HEK293 (cell line): Measurements from ENCODE around the gene STX4.

Experiments used
- BCL11B ChIP-seq: fragments of 450-650 bp; formaldehyde crosslinking; IDR thresholded peaks from 2 replicates; pipeline ENCODE4 v1.5.1; 2016; ENCODE audit warnings: low read depth, missing biosample characterization, missing genetic modification characterization
- EGR2 ChIP-seq: fragments of 450-650 bp; formaldehyde crosslinking; IDR thresholded peaks from 2 replicates; pipeline ENCODE4 v1.5.1; 2016; ENCODE audit warnings: low read depth, missing biosample characterization, missing genetic modification characterization
- GFI1B ChIP-seq: fragments of 450-650 bp; formaldehyde crosslinking; IDR thresholded peaks from 2 replicates; pipeline ENCODE4 v1.5.1; 2016; ENCODE audit warnings: missing biosample characterization, missing genetic modification characterization
- GLIS2 ChIP-seq: fragments of 450-650 bp; formaldehyde crosslinking; IDR thresholded peaks from 2 replicates; pipeline ENCODE4 v1.5.1; 2016; ENCODE audit warnings: missing biosample characterization, missing genetic modification characterization
- HIC1 ChIP-seq: fragments of 450-650 bp; formaldehyde crosslinking; IDR thresholded peaks from 2 replicates; pipeline ENCODE4 v1.5.1; 2016; ENCODE audit warnings: missing biosample characterization, missing genetic modification characterization
- HOXA7 ChIP-seq: sonication (generic); formaldehyde crosslinking; IDR thresholded peaks from 2 replicates; pipeline ENCODE4 v1.8.1; 2022; ENCODE audit warnings: missing genetic modification reagents, borderline replicate concordance
- HOXD13 ChIP-seq: sonication (generic); formaldehyde crosslinking; IDR thresholded peaks from 2 replicates; pipeline ENCODE4 v1.8.0; 2022; ENCODE audit warnings: missing genetic modification reagents, borderline replicate concordance
- PRDM1 ChIP-seq: fragments of 450-650 bp; formaldehyde crosslinking; IDR thresholded peaks from 2 replicates; pipeline ENCODE4; 2016; ENCODE audit warnings: missing biosample characterization, missing genetic modification characterization
- PRDM4 ChIP-seq: fragments of 450-650 bp; formaldehyde crosslinking; IDR thresholded peaks from 2 replicates; pipeline ENCODE4 v1.5.1; 2017; ENCODE audit warnings: missing biosample characterization, missing genetic modification characterization
- SCRT1 ChIP-seq: fragments of 450-650 bp; formaldehyde crosslinking; IDR thresholded peaks from 2 replicates; pipeline ENCODE4 v1.5.1; 2016; ENCODE audit warnings: missing biosample characterization, missing genetic modification characterization, borderline replicate concordance
- WT1 ChIP-seq: fragments of 450-650 bp; formaldehyde crosslinking; IDR thresholded peaks from 2 replicates; pipeline ENCODE4 v1.5.1; 2016; ENCODE audit warnings: missing biosample characterization, missing genetic modification characterization
- ZBTB48 ChIP-seq: fragments of 450-650 bp; formaldehyde crosslinking; IDR thresholded peaks from 2 replicates; pipeline ENCODE4 v1.5.1; 2016; ENCODE audit warnings: missing biosample characterization, missing genetic modification characterization
- ZBTB8A ChIP-seq: fragments of 450-650 bp; formaldehyde crosslinking; IDR thresholded peaks from 2 replicates; pipeline ENCODE4 v1.5.1; 2016; ENCODE audit warnings: missing biosample characterization, missing genetic modification characterization
- ZFP3 ChIP-seq: fragments of 450-650 bp; formaldehyde crosslinking; IDR thresholded peaks from 2 replicates; pipeline ENCODE4 v1.5.1; 2016; ENCODE audit warnings: low read depth, missing biosample characterization, missing genetic modification characterization
- ZFP41 ChIP-seq: fragments of 450-650 bp; formaldehyde crosslinking; IDR thresholded peaks from 2 replicates; pipeline ENCODE4 v1.5.1; 2016; ENCODE audit warnings: missing biosample characterization, missing genetic modification characterization, borderline replicate concordance
- ZNF112 ChIP-seq: fragments of 450-650 bp; formaldehyde crosslinking; IDR thresholded peaks from 2 replicates; pipeline ENCODE4 v1.5.0; 2017; ENCODE audit warnings: missing biosample characterization, missing genetic modification characterization
- ZNF121 ChIP-seq: fragments of 450-650 bp; formaldehyde crosslinking; IDR thresholded peaks from 2 replicates; pipeline ENCODE4 v1.5.1; 2016; ENCODE audit warnings: missing biosample characterization, missing genetic modification characterization
- ZNF138 ChIP-seq: fragments of 450-650 bp; formaldehyde crosslinking; IDR thresholded peaks from 2 replicates; pipeline ENCODE4 v1.5.1; 2016; ENCODE audit warnings: missing biosample characterization, missing genetic modification characterization, borderline replicate concordance
- ZNF155 ChIP-seq: fragments of 450-650 bp; formaldehyde crosslinking; IDR thresholded peaks from 2 replicates; pipeline ENCODE4 v1.5.1; 2016; ENCODE audit warnings: missing biosample characterization, missing genetic modification characterization
- ZNF16 ChIP-seq: fragments of 450-650 bp; formaldehyde crosslinking; IDR thresholded peaks from 2 replicates; pipeline ENCODE4 v1.5.1; 2016; ENCODE audit warnings: low read depth, missing biosample characterization, missing genetic modification characterization
- ZNF23 ChIP-seq: fragments of 450-650 bp; formaldehyde crosslinking; IDR thresholded peaks from 2 replicates; pipeline ENCODE4 v1.5.1; 2016; ENCODE audit warnings: missing biosample characterization, missing genetic modification characterization, borderline replicate concordance
- ZNF302 ChIP-seq: fragments of 450-650 bp; formaldehyde crosslinking; IDR thresholded peaks from 2 replicates; pipeline ENCODE4 v1.5.1; 2016; ENCODE audit warnings: missing biosample characterization, missing genetic modification characterization, low read depth
- ZNF555 ChIP-seq: fragments of 450-650 bp; formaldehyde crosslinking; conservative IDR thresholded peaks from 2 replicates; pipeline ENCODE4 v1.5.1; 2017; ENCODE audit warnings: missing biosample characterization, mild to moderate bottlenecking, missing genetic modification characterization, inconsistent platforms
- ZNF621 ChIP-seq: fragments of 450-650 bp; formaldehyde crosslinking; IDR thresholded peaks from 2 replicates; pipeline ENCODE4 v1.5.1; 2017; ENCODE audit warnings: missing biosample characterization, missing genetic modification characterization
- ZNF623 ChIP-seq: fragments of 450-650 bp; formaldehyde crosslinking; IDR thresholded peaks from 2 replicates; pipeline ENCODE4 v1.5.1; 2016; ENCODE audit warnings: missing biosample characterization, missing genetic modification characterization
- ZNF660 ChIP-seq: fragments of 450-650 bp; IDR thresholded peaks from 2 replicates; pipeline ENCODE4 v1.5.1; 2018; ENCODE audit warnings: missing biosample characterization, mild to moderate bottlenecking, missing genetic modification characterization
- ZNF747 ChIP-seq: fragments of 450-650 bp; formaldehyde crosslinking; IDR thresholded peaks from 2 replicates; pipeline ENCODE4 v1.5.1; 2016; ENCODE audit warnings: missing biosample characterization, missing genetic modification characterization
- TF ChIP-seq, protein P1 (sequence below): fragments of 450-650 bp; formaldehyde crosslinking; IDR thresholded peaks from 2 replicates; pipeline ENCODE4 v1.5.1; 2016; ENCODE audit warnings: missing biosample characterization, missing genetic modification characterization
- TF ChIP-seq, protein P2 (sequence below): fragments of 450-650 bp; formaldehyde crosslinking; IDR thresholded peaks from 2 replicates; pipeline ENCODE4 v1.5.1; 2017; ENCODE audit warnings: missing biosample characterization, missing genetic modification characterization
- TF ChIP-seq, protein P3 (sequence below): fragments of 450-650 bp; formaldehyde crosslinking; IDR thresholded peaks from 2 replicates; pipeline ENCODE4 v1.5.1; 2016; ENCODE audit warnings: missing biosample characterization, missing genetic modification characterization

The STX4 gene

DNA sequence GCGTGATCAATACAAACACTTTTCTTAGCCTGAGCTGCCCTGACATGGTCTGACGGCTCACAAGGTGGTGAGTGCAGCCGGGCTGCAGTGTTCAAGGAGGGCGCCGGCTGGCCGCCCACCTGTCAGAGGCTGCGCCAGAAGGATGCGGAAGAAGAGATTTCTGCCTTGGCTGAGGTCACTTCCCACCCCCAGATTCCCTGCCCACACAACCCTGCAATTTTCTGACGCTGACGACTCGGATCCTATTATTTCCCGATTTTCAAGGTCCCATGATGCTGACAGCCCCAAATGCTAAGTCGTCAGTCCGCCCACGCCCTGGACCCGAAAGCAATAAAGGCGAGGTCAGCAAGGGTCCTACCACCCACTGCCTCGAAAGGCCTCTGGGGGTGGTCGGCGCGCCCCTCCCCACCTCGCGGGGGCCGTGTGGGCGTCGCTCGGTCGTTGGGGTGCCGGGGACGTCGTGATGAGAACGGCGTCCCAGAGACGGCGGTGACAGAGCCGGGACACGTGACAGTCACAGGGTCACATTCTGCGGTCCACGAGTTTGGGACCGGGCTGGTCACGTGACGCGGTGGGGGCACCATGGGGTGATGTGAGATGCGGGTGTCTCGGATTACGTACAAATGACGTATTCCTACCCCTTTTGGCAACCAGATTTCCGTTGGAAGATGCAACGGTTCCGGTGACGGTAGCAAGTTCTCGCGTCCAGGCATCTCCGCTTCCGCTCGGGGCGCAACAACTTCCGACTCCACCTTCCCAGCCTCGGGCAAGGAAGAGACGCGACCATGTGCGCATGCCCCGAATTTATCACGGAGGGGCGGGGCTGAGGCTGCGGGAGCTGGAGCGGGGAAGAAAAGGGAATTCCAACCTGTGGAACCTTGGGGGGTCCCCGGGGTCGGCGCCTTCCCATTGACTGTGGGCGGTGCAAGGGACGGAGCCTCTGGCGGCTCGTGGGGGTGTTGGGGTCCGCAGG is at the start of gene STX4 (continued):
- TF ChIP-seq SCRT1 (tag by site-specific recombination) (peak; percentile 60; the same call in 1 of the 2 replicates), ZFP3 (tag by site-specific recombination) (no peak), ZNF302 (tag by site-specific recombination) (no peak), ZNF112 (no peak), EGR2 (tag by site-specific recombination) (peak; percentile 99), ZBTB48 (peak; percentile 78), ZNF623 (tag by site-specific recombination) (peak; percentile 47), ZNF138 (tag by site-specific recombination) (no peak), ZNF555 (no peak), ZFP41 (tag by site-specific recombination) (no peak), ZBTB8A (peak; percentile 92), ZNF621 (no peak), ZNF23 (tag by site-specific recombination) (no peak), ZNF747 (tag by site-specific recombination) (no peak), ZNF660 (tag by site-specific recombination) (peak; percentile 82), HOXA7 (CRISPR knock-in tag) (no peak), ZNF16 (tag by site-specific recombination) (no peak), BCL11B (tag by site-specific recombination) (peak; percentile 48; the same call in 1 of the 2 replicates), HOXD13 (CRISPR knock-in tag) (no peak), GFI1B (tag by site-specific recombination) (peak; percentile 8; the same call in 1 of the 2 replicates), GLIS2 (peak; percentile 98), ZNF155 (no peak), ZNF121 (tag by site-specific recombination) (no peak), PRDM4 (tag by site-specific recombination) (peak; percentile 72; the same call in 1 of the 2 replicates), WT1 (0 out of 2 replicates have a peak, but pooled peaks have one; percentile 55), HIC1 (tag by site-specific recombination) (peak; percentile 93), PRDM1 (tag by site-specific recombination) (no peak)
- TF ChIP-seq, protein P1, sequence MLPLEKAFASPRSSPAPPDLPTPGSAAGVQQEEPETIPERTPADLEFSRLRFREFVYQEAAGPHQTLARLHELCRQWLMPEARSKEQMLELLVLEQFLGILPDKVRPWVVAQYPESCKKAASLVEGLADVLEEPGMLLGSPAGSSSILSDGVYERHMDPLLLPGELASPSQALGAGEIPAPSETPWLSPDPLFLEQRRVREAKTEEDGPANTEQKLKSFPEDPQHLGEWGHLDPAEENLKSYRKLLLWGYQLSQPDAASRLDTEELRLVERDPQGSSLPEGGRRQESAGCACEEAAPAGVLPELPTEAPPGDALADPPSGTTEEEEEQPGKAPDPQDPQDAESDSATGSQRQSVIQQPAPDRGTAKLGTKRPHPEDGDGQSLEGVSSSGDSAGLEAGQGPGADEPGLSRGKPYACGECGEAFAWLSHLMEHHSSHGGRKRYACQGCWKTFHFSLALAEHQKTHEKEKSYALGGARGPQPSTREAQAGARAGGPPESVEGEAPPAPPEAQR (tag by site-specific recombination), result peak; percentile 50; the same call in 1 of the 2 replicates
- TF ChIP-seq, protein P2, sequence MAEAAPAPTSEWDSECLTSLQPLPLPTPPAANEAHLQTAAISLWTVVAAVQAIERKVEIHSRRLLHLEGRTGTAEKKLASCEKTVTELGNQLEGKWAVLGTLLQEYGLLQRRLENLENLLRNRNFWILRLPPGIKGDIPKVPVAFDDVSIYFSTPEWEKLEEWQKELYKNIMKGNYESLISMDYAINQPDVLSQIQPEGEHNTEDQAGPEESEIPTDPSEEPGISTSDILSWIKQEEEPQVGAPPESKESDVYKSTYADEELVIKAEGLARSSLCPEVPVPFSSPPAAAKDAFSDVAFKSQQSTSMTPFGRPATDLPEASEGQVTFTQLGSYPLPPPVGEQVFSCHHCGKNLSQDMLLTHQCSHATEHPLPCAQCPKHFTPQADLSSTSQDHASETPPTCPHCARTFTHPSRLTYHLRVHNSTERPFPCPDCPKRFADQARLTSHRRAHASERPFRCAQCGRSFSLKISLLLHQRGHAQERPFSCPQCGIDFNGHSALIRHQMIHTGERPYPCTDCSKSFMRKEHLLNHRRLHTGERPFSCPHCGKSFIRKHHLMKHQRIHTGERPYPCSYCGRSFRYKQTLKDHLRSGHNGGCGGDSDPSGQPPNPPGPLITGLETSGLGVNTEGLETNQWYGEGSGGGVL (tag by site-specific recombination), result peak; percentile 85
- TF ChIP-seq, protein P3, sequence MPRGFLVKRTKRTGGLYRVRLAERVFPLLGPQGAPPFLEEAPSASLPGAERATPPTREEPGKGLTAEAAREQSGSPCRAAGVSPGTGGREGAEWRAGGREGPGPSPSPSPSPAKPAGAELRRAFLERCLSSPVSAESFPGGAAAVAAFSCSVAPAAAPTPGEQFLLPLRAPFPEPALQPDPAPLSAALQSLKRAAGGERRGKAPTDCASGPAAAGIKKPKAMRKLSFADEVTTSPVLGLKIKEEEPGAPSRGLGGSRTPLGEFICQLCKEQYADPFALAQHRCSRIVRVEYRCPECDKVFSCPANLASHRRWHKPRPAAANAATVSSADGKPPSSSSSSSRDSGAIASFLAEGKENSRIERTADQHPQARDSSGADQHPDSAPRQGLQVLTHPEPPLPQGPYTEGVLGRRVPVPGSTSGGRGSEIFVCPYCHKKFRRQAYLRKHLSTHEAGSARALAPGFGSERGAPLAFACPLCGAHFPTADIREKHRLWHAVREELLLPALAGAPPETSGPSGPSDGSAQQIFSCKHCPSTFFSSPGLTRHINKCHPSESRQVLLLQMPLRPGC, result peak; percentile 95
